ENCODE measurements around the gene OIT3.

Gene OIT3

GRCh38 chr10:72930276-72930675 lies 36.7 kb downstream of the OIT3 start:
- TF ChIP-seq CTCF (IDR thresholded peaks at IDR 0.05; ENCODE audit: extremely low read depth, missing control alignments), result no peak
- DNase-seq (ENCODE audit: low spot score), result no peak

- no peak for DNase-seq (ENCODE audit: low spot score)
- TF ChIP-seq CTCF (IDR thresholded peaks at IDR 0.05; ENCODE audit: extremely low read depth, missing control alignments), result no peak
Measured at GRCh38 chr10:72932259-72933015, 38.9 kb downstream of the OIT3 start.

GRCh38 chr10:72935361-72935760 lies 41.8 kb downstream of the OIT3 start:
- TF ChIP-seq CTCF (IDR thresholded peaks at IDR 0.05; ENCODE audit: extremely low read depth, missing control alignments), result no peak
- no peak for DNase-seq (ENCODE audit: low spot score)

GRCh38 chr10:72943498-72944234 lies 50.1 kb downstream of the OIT3 start:
- DNase-seq (ENCODE audit: low spot score), result no peak
- TF ChIP-seq CTCF (IDR thresholded peaks at IDR 0.05; ENCODE audit: extremely low read depth, missing control alignments), result no peak

GRCh38 chr10:72946963-72947362 lies 53.4 kb downstream of the OIT3 start:
- no peak for TF ChIP-seq CTCF (IDR thresholded peaks at IDR 0.05; ENCODE audit: extremely low read depth, missing control alignments)
- no peak for DNase-seq (ENCODE audit: low spot score)

- no peak for TF ChIP-seq CTCF (IDR thresholded peaks at IDR 0.05; ENCODE audit: extremely low read depth, missing control alignments)
- no peak for DNase-seq (ENCODE audit: low spot score)
Measured at GRCh38 chr10:72948762-72949161, 55.2 kb downstream of the OIT3 start.

GRCh38 chr10:72951760-72952159 lies 58.2 kb downstream of the OIT3 start:
- no peak for DNase-seq (ENCODE audit: low spot score)
- TF ChIP-seq CTCF (IDR thresholded peaks at IDR 0.05; ENCODE audit: extremely low read depth, missing control alignments), result no peak

Data from GM20000 (cell line).